GM18907 (cell line): ENCODE measurements around the gene SAMD5.

Experiments used
- ATAC-seq: cut with Tn5 transposase; IDR thresholded peaks from one replicate; pipeline ENCODE4 v1.9.1; 2021; ENCODE audit warnings: mild to moderate bottlenecking, moderate library complexity; ENCODE audit not compliant: unreplicated experiment

SAMD5 gene

GRCh38 chr6:147617366-147617765, 108.9 kb downstream of the SAMD5 start:
- ATAC-seq, result no peak

- no peak for ATAC-seq
These were observed 110.0 kb downstream of the SAMD5 start for GRCh38 chr6:147618457-147618856.

- ATAC-seq, result no peak
These were observed 110.4 kb downstream of the SAMD5 start for GRCh38 chr6:147618927-147619326.
